ENCODE data around the gene RPS6KA5. TPM values are rescaled to one million over a fixed set of nuclear protein-coding genes. Genes with fewer than 3 reads are reported as not detected.
"Not testable (repeated sequence)": the region's sequence is repeated elsewhere in the genome, so short reads cannot be mapped to it uniquely, and the experiment has no call there.

RPS6KA5 gene
- total RNA-seq, 3 donors from 2014 or later, result 4.8 to 19.2 (median 11.8) TPM

- DNase-seq (ENCODE audit: low spot score in 2 of 2), result no peak
- TF ChIP-seq POLR2AphosphoS5 (IDR thresholded peaks at IDR 0.05) (no peak), POLR2A (IDR thresholded peaks at IDR 0.05) (no peak), CTCF (IDR thresholded peaks at IDR 0.05) (no peak)
- Histone ChIP-seq H3K9me3 (no peaks in the 10 kb centered on the region), H3K4me3 (no peak overlapping the region), H3K4me1 (peaks cover 0 to 5% of the 10 kb centered on the region in 2 donors), H3K27ac (no peak overlapping the region), H3K36me3 (no peaks in the 10 kb centered on the region), H3K27me3 (no peaks in the 10 kb centered on the region)
- intact Hi-C loops (cut with DNase I; ENCODE audit: low total_unique reads), result no loop called here
These were observed 23.5 kb downstream of the RPS6KA5 start for GRCh38 chr14:91036741-91037469.

- Histone ChIP-seq H3K27ac (no peak overlapping the region), H3K9me3 (no peaks in the 10 kb centered on the region), H3K4me1 (peaks cover 0 to 5% of the 10 kb centered on the region in 2 donors), H3K4me3 (no peak overlapping the region), H3K36me3 (no peaks in the 10 kb centered on the region), H3K27me3 (no peaks in the 10 kb centered on the region)
- no peak for TF ChIP-seq POLR2AphosphoS5 (IDR thresholded peaks at IDR 0.05)
- TF ChIP-seq CTCF (IDR thresholded peaks at IDR 0.05), result no peak
- no peak for TF ChIP-seq POLR2A (IDR thresholded peaks at IDR 0.05)
- no peak for DNase-seq (ENCODE audit: low spot score in 2 of 2)
- intact Hi-C loops (cut with DNase I; ENCODE audit: low total_unique reads), result no loop called here
These were observed 24.6 kb downstream of the RPS6KA5 start for GRCh38 chr14:91035855-91036254.

DNA sequence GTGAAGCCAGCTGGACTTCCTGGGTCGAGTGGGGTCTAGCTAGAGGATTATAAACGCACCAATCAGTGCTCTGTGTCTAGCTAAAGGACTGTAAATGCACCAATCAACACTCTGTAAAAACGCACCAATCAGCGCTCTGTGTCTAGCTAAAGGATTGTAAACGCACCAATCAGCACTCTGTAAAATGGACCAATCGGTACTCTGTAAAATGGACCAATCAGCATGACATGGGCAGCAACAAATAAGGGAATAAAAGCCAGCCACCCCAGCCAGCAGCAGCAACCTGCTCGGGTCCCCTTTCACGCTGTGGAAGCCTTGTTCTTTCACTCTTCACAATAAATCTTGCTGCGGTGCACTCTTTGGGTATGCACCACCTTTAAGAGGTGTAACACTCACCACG lies 26.1 kb downstream of the RPS6KA5 start:
- DNase-seq (ENCODE audit: low spot score in 2 of 2); H3K36me3 ChIP-seq; intact Hi-C loops (cut with DNase I; ENCODE audit: low total_unique reads); H3K4me1 ChIP-seq; H3K4me3 ChIP-seq; H3K27ac ChIP-seq; H3K27me3 ChIP-seq; H3K9me3 ChIP-seq: not testable (repeated sequence)

GRCh38 chr14:91032248-91032647 lies 28.2 kb downstream of the RPS6KA5 start:
- H3K4me3 ChIP-seq, result no peak overlapping the region
- H3K27ac ChIP-seq, result no peak overlapping the region
- TF ChIP-seq POLR2A (IDR thresholded peaks at IDR 0.05), result no peak
- no peak for TF ChIP-seq POLR2AphosphoS5 (IDR thresholded peaks at IDR 0.05)
- TF ChIP-seq CTCF (IDR thresholded peaks at IDR 0.05), result no peak
- intact Hi-C loops (cut with DNase I; ENCODE audit: low total_unique reads), result no loop called here
- H3K9me3 ChIP-seq, result no peaks in the 10 kb centered on the region
- DNase-seq (ENCODE audit: low spot score in 2 of 2), result no peak
- no peaks in the 10 kb centered on the region for H3K27me3 ChIP-seq
- no peaks in the 10 kb centered on the region for H3K36me3 ChIP-seq
- H3K4me1 ChIP-seq, result no peaks in the 10 kb centered on the region

- H3K4me3 ChIP-seq, result no peak overlapping the region
- H3K36me3 ChIP-seq, result no peaks in the 10 kb centered on the region
- no peaks in the 10 kb centered on the region for H3K4me1 ChIP-seq
- DNase-seq (ENCODE audit: low spot score in 2 of 2), result no peak
- no peaks in the 10 kb centered on the region for H3K9me3 ChIP-seq
- TF ChIP-seq CTCF (IDR thresholded peaks at IDR 0.05), result no peak
- TF ChIP-seq POLR2AphosphoS5 (IDR thresholded peaks at IDR 0.05), result no peak
- no peak for TF ChIP-seq POLR2A (IDR thresholded peaks at IDR 0.05)
- intact Hi-C loops (cut with DNase I; ENCODE audit: low total_unique reads), result no loop called here
- H3K27me3 ChIP-seq, result no peaks in the 10 kb centered on the region
- H3K27ac ChIP-seq, result no peak overlapping the region
These were observed 28.8 kb downstream of the RPS6KA5 start for GRCh38 chr14:91031666-91032065.

Measured in breast epithelium (tissue), 4 donors.